Measurements from ENCODE around the gene GUCY1A1.

The GUCY1A1 gene

DNA sequence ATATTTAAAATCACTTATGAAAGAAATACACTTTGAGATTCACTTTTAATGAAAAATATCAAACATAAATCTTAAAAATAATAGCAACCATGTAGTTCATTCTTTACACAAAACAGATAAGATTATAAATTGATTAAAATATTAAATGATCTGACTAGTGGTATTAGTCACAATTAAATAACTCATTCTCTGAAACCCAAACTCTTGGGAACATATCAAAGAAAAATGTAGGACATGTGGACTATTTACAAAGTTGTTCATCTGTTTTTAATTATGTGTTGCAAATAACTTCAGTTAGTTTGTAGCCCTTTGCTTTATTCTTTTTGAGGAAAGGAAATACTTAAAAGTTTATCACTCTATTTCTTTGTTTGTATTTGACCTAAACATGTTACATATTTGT, 9.5 kb upstream of the GUCY1A1 start:
- no peak for ATAC-seq
- TF ChIP-seq ISL1 (CRISPR knock-in tag; IDR thresholded peaks at IDR 0.05), result peak; percentile 60
- TF ChIP-seq, protein P1, sequence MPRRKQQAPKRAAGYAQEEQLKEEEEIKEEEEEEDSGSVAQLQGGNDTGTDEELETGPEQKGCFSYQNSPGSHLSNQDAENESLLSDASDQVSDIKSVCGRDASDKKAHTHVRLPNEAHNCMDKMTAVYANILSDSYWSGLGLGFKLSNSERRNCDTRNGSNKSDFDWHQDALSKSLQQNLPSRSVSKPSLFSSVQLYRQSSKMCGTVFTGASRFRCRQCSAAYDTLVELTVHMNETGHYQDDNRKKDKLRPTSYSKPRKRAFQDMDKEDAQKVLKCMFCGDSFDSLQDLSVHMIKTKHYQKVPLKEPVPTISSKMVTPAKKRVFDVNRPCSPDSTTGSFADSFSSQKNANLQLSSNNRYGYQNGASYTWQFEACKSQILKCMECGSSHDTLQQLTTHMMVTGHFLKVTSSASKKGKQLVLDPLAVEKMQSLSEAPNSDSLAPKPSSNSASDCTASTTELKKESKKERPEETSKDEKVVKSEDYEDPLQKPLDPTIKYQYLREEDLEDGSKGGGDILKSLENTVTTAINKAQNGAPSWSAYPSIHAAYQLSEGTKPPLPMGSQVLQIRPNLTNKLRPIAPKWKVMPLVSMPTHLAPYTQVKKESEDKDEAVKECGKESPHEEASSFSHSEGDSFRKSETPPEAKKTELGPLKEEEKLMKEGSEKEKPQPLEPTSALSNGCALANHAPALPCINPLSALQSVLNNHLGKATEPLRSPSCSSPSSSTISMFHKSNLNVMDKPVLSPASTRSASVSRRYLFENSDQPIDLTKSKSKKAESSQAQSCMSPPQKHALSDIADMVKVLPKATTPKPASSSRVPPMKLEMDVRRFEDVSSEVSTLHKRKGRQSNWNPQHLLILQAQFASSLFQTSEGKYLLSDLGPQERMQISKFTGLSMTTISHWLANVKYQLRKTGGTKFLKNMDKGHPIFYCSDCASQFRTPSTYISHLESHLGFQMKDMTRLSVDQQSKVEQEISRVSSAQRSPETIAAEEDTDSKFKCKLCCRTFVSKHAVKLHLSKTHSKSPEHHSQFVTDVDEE (CRISPR knock-in tag; IDR thresholded peaks at IDR 0.05), result no peak

DNA sequence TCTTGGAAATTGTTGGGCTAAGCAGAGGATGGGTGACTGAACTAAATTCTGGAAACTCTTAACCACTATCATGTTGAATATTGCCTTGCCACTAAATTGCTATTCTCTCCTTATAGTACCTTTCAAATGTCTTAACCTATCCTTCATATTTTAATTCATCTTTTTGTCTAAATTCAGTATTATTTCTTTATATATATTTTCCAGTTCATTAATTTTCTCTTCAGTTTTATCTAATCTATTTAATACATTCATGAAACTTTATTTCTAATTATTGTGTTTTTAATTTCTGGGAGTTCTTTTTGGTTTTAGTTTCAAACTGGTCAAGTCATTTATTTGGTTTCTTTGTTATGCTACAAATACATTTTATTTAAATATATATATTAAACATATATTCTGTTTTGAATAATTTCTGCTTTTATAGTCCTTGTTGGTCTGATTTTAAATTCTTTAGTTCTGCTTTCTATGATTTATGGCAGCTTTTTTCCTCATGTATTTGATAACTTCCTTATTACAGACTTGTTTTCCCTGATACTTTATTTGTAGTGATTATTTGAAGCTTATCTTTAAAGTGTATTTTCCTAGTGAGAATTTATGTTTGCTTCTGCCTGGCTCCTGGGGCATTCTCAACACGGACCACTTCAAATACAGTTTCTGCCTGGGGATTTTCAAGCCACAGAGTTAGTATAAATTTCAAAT, 8.5 kb upstream of the GUCY1A1 start:
- TF ChIP-seq, protein P1 (CRISPR knock-in tag; IDR thresholded peaks at IDR 0.05), result no peak
- no peak for TF ChIP-seq BACH2 (CRISPR knock-in tag; IDR thresholded peaks at IDR 0.05; ENCODE audit: borderline replicate concordance)
- TF ChIP-seq ZNF70 (CRISPR knock-in tag; IDR thresholded peaks at IDR 0.05), result no peak
- TF ChIP-seq SNAI2 (CRISPR knock-in tag; IDR thresholded peaks at IDR 0.05), result no peak
- TF ChIP-seq ZFP30 (CRISPR knock-in tag; IDR thresholded peaks at IDR 0.05), result peak; percentile 92
- no peak for ATAC-seq

DNA sequence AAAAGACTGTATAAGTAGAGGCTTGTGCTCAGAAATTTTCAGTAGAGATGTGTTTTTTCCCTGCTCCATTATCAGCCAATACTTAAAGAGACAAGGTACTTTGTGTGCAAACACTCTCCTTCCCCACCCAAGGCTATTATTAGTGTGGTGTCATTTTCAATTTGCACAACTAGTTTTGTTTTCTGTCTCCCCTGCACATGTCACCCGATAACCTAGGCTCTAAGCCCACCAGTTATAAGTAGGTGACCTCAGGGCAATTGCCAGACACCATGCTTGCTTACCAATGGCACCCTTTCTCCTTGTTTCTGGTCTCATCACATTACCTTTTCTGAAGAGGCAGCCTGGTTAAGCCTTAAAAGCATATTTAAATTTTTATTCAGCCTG, 8.0 kb upstream of the GUCY1A1 start:
- TF ChIP-seq SNAI2 (CRISPR knock-in tag; IDR thresholded peaks at IDR 0.05), result no peak
- no peak for TF ChIP-seq PPARA (CRISPR knock-in tag; IDR thresholded peaks at IDR 0.05; ENCODE audit: borderline replicate concordance)
- no peak for TF ChIP-seq ARNTL (CRISPR knock-in tag; IDR thresholded peaks at IDR 0.05; ENCODE audit: borderline replicate concordance, low read depth)
- TF ChIP-seq, protein P2, sequence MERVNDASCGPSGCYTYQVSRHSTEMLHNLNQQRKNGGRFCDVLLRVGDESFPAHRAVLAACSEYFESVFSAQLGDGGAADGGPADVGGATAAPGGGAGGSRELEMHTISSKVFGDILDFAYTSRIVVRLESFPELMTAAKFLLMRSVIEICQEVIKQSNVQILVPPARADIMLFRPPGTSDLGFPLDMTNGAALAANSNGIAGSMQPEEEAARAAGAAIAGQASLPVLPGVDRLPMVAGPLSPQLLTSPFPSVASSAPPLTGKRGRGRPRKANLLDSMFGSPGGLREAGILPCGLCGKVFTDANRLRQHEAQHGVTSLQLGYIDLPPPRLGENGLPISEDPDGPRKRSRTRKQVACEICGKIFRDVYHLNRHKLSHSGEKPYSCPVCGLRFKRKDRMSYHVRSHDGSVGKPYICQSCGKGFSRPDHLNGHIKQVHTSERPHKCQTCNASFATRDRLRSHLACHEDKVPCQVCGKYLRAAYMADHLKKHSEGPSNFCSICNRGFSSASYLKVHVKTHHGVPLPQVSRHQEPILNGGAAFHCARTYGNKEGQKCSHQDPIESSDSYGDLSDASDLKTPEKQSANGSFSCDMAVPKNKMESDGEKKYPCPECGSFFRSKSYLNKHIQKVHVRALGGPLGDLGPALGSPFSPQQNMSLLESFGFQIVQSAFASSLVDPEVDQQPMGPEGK (CRISPR knock-in tag; IDR thresholded peaks at IDR 0.05; ENCODE audit: borderline replicate concordance), result no peak
- no peak for TF ChIP-seq BACH2 (CRISPR knock-in tag; IDR thresholded peaks at IDR 0.05; ENCODE audit: borderline replicate concordance)
- no peak for ATAC-seq

DNA sequence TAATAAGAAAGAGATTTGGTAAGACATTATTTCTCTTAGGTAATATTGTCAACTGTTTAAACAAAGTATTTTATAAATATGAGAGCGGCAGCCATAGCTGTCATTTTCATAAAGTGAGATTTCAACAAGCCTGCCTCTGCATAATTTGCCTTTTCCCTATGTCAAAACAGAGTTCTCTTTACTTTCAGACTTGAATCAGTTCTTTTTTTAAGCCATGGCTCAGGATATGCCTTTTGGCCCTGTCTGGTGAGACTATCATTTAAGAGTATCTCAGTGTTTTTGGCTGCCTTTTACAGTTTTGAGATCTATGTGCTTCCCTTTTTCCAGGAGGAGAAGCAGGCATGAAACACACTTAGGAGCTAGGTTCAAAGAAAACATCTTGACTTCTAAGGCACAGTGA, 7.5 kb upstream of the GUCY1A1 start:
- TF ChIP-seq TOX (CRISPR knock-in tag; IDR thresholded peaks at IDR 0.05; ENCODE audit: borderline replicate concordance) (no peak), OSR1 (CRISPR knock-in tag; IDR thresholded peaks at IDR 0.05) (no peak), SNAI2 (CRISPR knock-in tag; IDR thresholded peaks at IDR 0.05) (no peak), ZNF8 (CRISPR knock-in tag; IDR thresholded peaks at IDR 0.05) (no peak), CSDC2 (CRISPR knock-in tag; IDR thresholded peaks at IDR 0.05) (no peak), ESRRG (CRISPR knock-in tag; IDR thresholded peaks at IDR 0.05) (no peak), GLIS3 (CRISPR knock-in tag; IDR thresholded peaks at IDR 0.05) (no peak), RARB (CRISPR knock-in tag; IDR thresholded peaks at IDR 0.05) (no peak)
- TF ChIP-seq, protein P3, sequence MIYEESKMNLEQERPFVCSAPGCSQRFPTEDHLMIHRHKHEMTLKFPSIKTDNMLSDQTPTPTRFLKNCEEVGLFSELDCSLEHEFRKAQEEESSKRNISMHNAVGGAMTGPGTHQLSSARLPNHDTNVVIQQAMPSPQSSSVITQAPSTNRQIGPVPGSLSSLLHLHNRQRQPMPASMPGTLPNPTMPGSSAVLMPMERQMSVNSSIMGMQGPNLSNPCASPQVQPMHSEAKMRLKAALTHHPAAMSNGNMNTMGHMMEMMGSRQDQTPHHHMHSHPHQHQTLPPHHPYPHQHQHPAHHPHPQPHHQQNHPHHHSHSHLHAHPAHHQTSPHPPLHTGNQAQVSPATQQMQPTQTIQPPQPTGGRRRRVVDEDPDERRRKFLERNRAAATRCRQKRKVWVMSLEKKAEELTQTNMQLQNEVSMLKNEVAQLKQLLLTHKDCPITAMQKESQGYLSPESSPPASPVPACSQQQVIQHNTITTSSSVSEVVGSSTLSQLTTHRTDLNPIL (CRISPR knock-in tag; IDR thresholded peaks at IDR 0.05; ENCODE audit: low read depth), result no peak
- no peak for ATAC-seq

DNA sequence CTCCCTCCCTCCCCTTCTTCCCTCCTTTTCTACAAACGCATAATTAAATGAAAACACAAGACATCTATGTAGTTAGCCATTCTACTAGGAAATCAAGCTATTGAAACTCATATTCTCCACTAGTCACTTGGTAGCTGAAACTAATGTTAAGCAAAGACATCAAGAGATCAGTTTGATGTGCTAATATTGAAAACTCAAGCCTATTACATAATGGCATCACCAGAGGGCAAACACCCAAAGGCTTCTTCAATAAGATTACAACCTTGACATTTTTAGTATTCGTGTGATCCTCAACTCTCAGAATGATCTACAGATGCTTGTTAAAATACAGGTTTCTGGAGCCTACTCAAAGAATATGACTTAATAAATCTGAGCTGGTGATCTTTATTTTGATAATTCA, 6.2 kb upstream of the GUCY1A1 start:
- ATAC-seq, result no peak
- TF ChIP-seq SNAI2 (CRISPR knock-in tag; IDR thresholded peaks at IDR 0.05) (no peak), ZNF70 (CRISPR knock-in tag; IDR thresholded peaks at IDR 0.05) (no peak), PPARA (CRISPR knock-in tag; IDR thresholded peaks at IDR 0.05; ENCODE audit: borderline replicate concordance) (no peak), TOX (CRISPR knock-in tag; IDR thresholded peaks at IDR 0.05; ENCODE audit: borderline replicate concordance) (no peak), ZNF565 (CRISPR knock-in tag; conservative IDR thresholded peaks at IDR 0.05; ENCODE audit: low read depth) (no peak), OSR1 (CRISPR knock-in tag; IDR thresholded peaks at IDR 0.05) (no peak)
- TF ChIP-seq, protein P4, sequence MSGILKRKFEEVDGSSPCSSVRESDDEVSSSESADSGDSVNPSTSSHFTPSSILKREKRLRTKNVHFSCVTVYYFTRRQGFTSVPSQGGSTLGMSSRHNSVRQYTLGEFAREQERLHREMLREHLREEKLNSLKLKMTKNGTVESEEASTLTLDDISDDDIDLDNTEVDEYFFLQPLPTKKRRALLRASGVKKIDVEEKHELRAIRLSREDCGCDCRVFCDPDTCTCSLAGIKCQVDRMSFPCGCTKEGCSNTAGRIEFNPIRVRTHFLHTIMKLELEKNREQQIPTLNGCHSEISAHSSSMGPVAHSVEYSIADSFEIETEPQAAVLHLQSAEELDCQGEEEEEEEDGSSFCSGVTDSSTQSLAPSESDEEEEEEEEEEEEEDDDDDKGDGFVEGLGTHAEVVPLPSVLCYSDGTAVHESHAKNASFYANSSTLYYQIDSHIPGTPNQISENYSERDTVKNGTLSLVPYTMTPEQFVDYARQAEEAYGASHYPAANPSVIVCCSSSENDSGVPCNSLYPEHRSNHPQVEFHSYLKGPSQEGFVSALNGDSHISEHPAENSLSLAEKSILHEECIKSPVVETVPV (CRISPR knock-in tag; IDR thresholded peaks at IDR 0.05), result no peak
- TF ChIP-seq, protein P2 (CRISPR knock-in tag; IDR thresholded peaks at IDR 0.05; ENCODE audit: borderline replicate concordance), result no peak

Data from SK-N-SH treated with all-trans-retinoic acid at 6 μM for 48 hours (cell line).